ENCODE data around the gene VAT1L. TPM values are rescaled to one million over a fixed set of nuclear protein-coding genes. Genes with fewer than 3 reads are reported as not detected.

Gene VAT1L
- polyA plus RNA-seq, 1 of the 3 experiments (the other 2 are of a cell fraction) = 52.5 TPM

DNA sequence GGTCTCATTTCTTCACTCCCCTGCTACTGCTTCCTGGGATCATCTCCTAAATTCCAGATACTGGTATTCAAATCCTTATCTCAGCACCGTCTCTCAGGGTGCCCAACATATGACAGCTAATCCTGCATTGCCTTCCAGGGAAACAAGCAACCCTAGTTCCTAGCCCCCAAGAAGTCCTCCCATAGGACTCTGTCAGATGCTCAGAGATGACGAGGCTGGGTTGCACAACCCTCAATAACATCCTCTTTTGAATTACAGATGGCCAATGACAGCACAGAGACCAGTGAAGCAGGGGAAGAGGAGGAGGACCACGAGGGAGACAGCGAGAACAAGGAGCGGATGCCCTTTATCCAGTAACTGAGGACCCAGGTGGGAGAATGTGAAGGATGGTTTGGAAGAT is 189.0 kb downstream of the VAT1L start (continued):
- no peak for TF ChIP-seq SIN3A (IDR thresholded peaks at IDR 0.05; ENCODE audit: borderline replicate concordance, low read depth, low read length)

DNA sequence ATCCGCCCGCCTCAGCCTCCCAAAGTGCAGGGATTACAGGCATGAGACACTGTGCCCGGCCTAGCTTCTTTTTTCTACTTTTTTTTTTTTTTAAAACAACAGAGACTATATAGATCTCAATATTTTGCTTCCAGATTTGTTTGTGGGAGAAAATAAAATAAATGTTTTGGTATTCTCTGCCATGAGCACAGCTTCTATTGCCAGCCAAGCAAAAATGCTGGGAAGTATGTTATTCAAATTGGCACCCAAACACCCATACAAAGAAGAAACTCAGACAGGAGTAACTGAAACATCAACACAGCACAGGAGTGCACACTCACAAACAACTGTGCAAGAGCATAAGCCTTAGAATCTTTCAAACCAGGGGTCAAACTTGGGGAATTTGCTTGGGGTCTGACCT is 196.7 kb downstream of the VAT1L start:
- 84% methylated on average over 3 of the region's 3 CpGs for WGBS (ENCODE audit: low lambda C conversion rate)
- H2AFZ ChIP-seq (ENCODE audit: low read depth) = no peak overlapping the region
- ChIA-PET POLR2A (no interaction called here), CTCF (interaction anchor here (0.8 kb wide), 1 partner anchor 18 kb away, joined by 3 read pairs; no protein-coding TSS in a partner anchor)
- H3K27ac ChIP-seq (ENCODE audit: low read depth in 2 of 2, low read length in 1 of 2) = no peak overlapping the region
- H3K79me2 ChIP-seq (ENCODE audit: insufficient read depth) = no peaks in the 10 kb centered on the region
- DNase-seq = no peak
- no peaks in the 10 kb centered on the region for H3K27me3 ChIP-seq (ENCODE audit: insufficient read depth)
- H4K20me1 ChIP-seq (ENCODE audit: insufficient read depth) = no peaks in the 10 kb centered on the region
- H3K4me1 ChIP-seq (ENCODE audit: control insufficient read depth in 1 of 2, insufficient read depth in 2 of 2, low read depth in 1 of 2, low read length in 1 of 2) = peaks cover 0 to 2% of the 10 kb centered on the region in 2 experiments; a peak in 1 of 4 replicates
- H3F3A ChIP-seq (replicated peaks; ENCODE audit: insufficient read depth) = no peaks in the 10 kb centered on the region
- no peaks in the 10 kb centered on the region for H3K9me3 ChIP-seq
- H3K4me3 ChIP-seq (ENCODE audit: low read depth in 2 of 2, low read length in 1 of 2) = no peak overlapping the region
- no peak overlapping the region for H3K4me2 ChIP-seq
- H3K9me2 ChIP-seq = no peaks in the 10 kb centered on the region
- H3K36me3 ChIP-seq (replicated peaks in 1 of 2; ENCODE audit: control insufficient read depth in 1 of 2, insufficient read depth in 2 of 2, low read length in 1 of 2) = no peaks in the 10 kb centered on the region
- TF ChIP-seq EP300 (IDR thresholded peaks at IDR 0.05; ENCODE audit: borderline replicate concordance in 1 of 2, low read depth in 1 of 2, low read length in 1 of 2) = no peak
- TF ChIP-seq GATA2 (CRISPR knock-in tag; IDR thresholded peaks at IDR 0.05) = no peak
- no peak for TF ChIP-seq SMC3 (IDR thresholded peaks at IDR 0.05; ENCODE audit: low read depth, low read length)
- no peak overlapping the region for H3K9ac ChIP-seq

DNA sequence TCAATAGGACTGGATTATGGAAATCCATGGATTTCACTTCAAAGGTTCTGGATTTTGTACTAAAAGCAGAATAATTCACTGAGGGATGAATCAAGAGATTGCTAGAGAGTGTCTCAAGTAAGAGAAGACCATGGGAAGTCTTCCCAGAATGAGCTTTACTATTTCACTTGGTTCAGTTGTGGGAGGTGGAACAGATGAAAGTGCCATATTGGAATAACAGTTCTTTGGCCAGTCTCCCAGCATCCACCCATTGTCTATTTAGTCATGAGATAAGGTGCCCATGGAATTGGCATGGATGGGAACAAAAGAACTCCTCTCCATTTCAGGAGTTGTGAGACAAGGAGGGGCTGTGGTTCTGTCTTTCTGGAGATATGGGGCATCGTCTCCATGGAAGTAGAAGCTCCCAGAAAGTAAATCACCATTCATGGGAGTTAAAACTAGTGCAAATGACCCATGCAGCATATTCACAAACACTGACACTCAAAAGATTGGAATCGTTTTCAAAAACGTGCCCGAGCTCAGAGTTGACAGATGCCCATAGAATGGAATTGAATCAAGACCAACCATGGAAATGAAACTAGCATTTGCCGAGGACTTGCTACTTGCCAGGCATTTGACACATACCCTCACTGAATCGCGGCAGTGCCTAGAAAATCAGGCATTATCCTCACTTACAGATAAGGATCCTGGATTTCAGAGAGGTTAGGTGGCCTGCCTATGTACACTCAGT is 197.8 kb downstream of the VAT1L start:
- no peak for DNase-seq
- no peak for TF ChIP-seq RAD21 (IDR thresholded peaks at IDR 0.05; ENCODE audit: low read length)
- Histone ChIP-seq H3K9me3 (no peaks in the 10 kb centered on the region), H3K4me3 (ENCODE audit: low read depth in 2 of 2, low read length in 1 of 2) (no peak overlapping the region), H3K9me2 (no peaks in the 10 kb centered on the region), H3K27me3 (ENCODE audit: insufficient read depth) (no peaks in the 10 kb centered on the region), H3K79me2 (ENCODE audit: insufficient read depth) (no peaks in the 10 kb centered on the region), H3F3A (replicated peaks; ENCODE audit: insufficient read depth) (no peaks in the 10 kb centered on the region), H3K4me1 (ENCODE audit: control insufficient read depth in 1 of 2, insufficient read depth in 2 of 2, low read depth in 1 of 2, low read length in 1 of 2) (peaks cover 0 to 2% of the 10 kb centered on the region in 2 experiments; a peak in 1 of 4 replicates), H4K20me1 (ENCODE audit: insufficient read depth) (no peaks in the 10 kb centered on the region), H2AFZ (ENCODE audit: low read depth) (no peak overlapping the region), H3K36me3 (replicated peaks in 1 of 2; ENCODE audit: control insufficient read depth in 1 of 2, insufficient read depth in 2 of 2, low read length in 1 of 2) (no peaks in the 10 kb centered on the region), H3K9ac (no peak overlapping the region), H3K4me2 (no peak overlapping the region), H3K27ac (ENCODE audit: low read depth in 2 of 2, low read length in 1 of 2) (no peak overlapping the region)
- WGBS (ENCODE audit: low lambda C conversion rate) = 81% methylated on average over 7 of the region's 7 CpGs
- CTCF ChIA-PET = interaction anchor here (1.7 to 1.8 kb wide), 2 partner anchors 15 to 17 kb away, joined by 3 to 5 read pairs; no protein-coding TSS in a partner anchor
- POLR2A ChIA-PET = no interaction called here

DNA sequence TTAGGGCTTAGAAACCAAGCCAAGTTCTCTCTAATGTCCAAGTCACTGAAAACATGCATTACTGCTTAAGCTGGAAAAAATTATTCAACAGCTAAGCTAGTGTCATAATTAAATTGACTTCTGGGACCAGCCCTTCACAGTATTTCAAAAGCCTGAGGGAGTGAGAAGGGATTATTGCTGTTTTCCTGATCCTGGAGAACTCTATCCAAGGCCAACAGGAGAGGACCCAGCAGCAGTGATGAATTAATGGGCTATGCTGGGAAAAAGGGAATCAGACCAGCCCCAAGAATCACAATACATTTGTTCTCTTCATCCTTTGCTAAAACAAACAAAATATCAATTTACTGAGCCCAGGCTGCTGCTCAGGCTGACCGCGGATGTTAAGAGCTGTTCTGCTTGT is 199.4 kb downstream of the VAT1L start:
- H3K36me3 ChIP-seq (replicated peaks in 1 of 2; ENCODE audit: control insufficient read depth in 1 of 2, insufficient read depth in 2 of 2, low read length in 1 of 2) = no peaks in the 10 kb centered on the region
- H3K27me3 ChIP-seq (ENCODE audit: insufficient read depth) = no peaks in the 10 kb centered on the region
- H3K9ac ChIP-seq = no peak overlapping the region
- no peak overlapping the region for H3K4me3 ChIP-seq (ENCODE audit: low read depth in 2 of 2, low read length in 1 of 2)
- no peaks in the 10 kb centered on the region for H3F3A ChIP-seq (replicated peaks; ENCODE audit: insufficient read depth)
- ChIA-PET POLR2A (no interaction called here), CTCF (interaction anchor here (1.8 kb wide), 1 partner anchor 15 kb away, joined by 5 read pairs; no protein-coding TSS in a partner anchor)
- H3K79me2 ChIP-seq (ENCODE audit: insufficient read depth) = no peaks in the 10 kb centered on the region
- H3K9me2 ChIP-seq = no peaks in the 10 kb centered on the region
- TF ChIP-seq NRF1 (IDR thresholded peaks at IDR 0.05; ENCODE audit: low read depth, low read length) = no peak
- no peak for TF ChIP-seq TEAD4 (IDR thresholded peaks at IDR 0.05; ENCODE audit: borderline replicate concordance, insufficient read depth)
- H3K9me3 ChIP-seq = no peaks in the 10 kb centered on the region
- 88% methylated on average over 2 of the region's 2 CpGs for WGBS (ENCODE audit: low lambda C conversion rate)
- H3K4me2 ChIP-seq = no peak overlapping the region
- no peak overlapping the region for H2AFZ ChIP-seq (ENCODE audit: low read depth)
- no peak overlapping the region for H3K27ac ChIP-seq (ENCODE audit: low read depth in 2 of 2, low read length in 1 of 2)
- peaks cover 0 to 2% of the 10 kb centered on the region in 2 experiments; a peak in 1 of 4 replicates for H3K4me1 ChIP-seq (ENCODE audit: control insufficient read depth in 1 of 2, insufficient read depth in 2 of 2, low read depth in 1 of 2, low read length in 1 of 2)
- no peaks in the 10 kb centered on the region for H4K20me1 ChIP-seq (ENCODE audit: insufficient read depth)
- no peak for DNase-seq
